ENCODE measurements around the gene VPS41.

DNA sequence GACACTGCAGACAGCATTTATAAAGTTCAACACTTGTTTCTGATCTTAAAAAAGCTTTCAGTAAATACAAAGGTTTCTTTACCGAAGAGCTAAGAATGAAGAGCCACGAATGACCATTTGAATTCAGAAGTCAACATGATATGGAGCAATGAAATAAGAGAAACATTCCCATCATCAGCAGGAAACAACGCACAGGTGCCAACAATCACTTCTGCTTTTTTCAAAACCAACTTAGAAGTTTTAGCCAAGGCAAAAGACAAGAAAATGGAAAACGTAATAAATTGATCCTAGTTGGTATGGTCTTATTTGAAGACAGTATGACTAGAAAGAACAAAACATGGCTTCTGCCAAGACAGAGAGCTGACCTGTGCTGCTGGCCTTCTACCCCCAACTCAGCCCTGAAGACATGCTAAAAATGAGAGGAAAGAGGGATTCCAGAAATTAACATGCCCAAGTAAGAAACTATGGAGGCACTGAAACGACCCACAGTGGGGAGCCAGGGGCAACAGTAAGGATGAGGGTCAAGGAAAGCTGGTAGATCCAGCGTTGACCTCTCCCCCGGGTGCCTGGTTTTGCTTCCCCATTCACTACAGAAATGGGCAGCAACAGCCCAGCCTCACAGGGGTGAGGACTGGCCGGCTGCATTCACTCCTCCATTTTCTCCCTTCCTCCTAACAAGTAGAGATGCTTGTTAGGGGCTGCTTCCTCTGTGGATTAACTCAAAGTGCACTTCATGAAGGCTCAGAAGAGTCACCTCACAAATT, 30.1 kb downstream of the VPS41 start:
- TF ChIP-seq, protein P1, sequence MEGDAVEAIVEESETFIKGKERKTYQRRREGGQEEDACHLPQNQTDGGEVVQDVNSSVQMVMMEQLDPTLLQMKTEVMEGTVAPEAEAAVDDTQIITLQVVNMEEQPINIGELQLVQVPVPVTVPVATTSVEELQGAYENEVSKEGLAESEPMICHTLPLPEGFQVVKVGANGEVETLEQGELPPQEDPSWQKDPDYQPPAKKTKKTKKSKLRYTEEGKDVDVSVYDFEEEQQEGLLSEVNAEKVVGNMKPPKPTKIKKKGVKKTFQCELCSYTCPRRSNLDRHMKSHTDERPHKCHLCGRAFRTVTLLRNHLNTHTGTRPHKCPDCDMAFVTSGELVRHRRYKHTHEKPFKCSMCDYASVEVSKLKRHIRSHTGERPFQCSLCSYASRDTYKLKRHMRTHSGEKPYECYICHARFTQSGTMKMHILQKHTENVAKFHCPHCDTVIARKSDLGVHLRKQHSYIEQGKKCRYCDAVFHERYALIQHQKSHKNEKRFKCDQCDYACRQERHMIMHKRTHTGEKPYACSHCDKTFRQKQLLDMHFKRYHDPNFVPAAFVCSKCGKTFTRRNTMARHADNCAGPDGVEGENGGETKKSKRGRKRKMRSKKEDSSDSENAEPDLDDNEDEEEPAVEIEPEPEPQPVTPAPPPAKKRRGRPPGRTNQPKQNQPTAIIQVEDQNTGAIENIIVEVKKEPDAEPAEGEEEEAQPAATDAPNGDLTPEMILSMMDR (conservative IDR thresholded peaks at IDR 0.05; ENCODE audit: low read length) = no peak
- no peak for TF ChIP-seq EZH2phosphoT487 (IDR thresholded peaks at IDR 0.05; ENCODE audit: borderline replicate concordance, low read depth, low read length)

Measured in OCI-LY7 (cell line).